ENCODE data around the gene DOP1B.

GRCh38 chr21:36159356-36159921 is 2.8 kb downstream of the DOP1B start:
- no peak for TF ChIP-seq EZH2 (IDR thresholded peaks at IDR 0.05; ENCODE audit: borderline replicate concordance, low read length)
- TF ChIP-seq CTCF (conservative IDR thresholded peaks at IDR 0.05 in 1 of 2, IDR thresholded peaks at IDR 0.05 in 1 of 2; ENCODE audit: extremely low read depth in 1 of 2, insufficient read depth in 1 of 2, low read depth in 1 of 2, low read length in 2 of 2), result no peak

Data from mammary epithelial cell (primary cell).